GM12878 (cell line): ENCODE measurements around the gene KCNJ14. TPM values are rescaled to one million over a fixed set of nuclear protein-coding genes. Genes with fewer than 3 reads are reported as not detected.

Experiments
- BACH1 ChIP-seq: fragments of 450-650 bp; IDR thresholded peaks from 2 replicates; pipeline ENCODE4 v1.6.1; 2017; ENCODE audit warnings: mild to moderate bottlenecking, borderline replicate concordance
- CBX5 ChIP-seq: sonication (generic); IDR thresholded peaks from 2 replicates; pipeline ENCODE4 v1.6.1; 2016; ENCODE audit warnings: low read depth, moderate library complexity, mild to moderate bottlenecking, inconsistent platforms
- E4F1 ChIP-seq: fragments of 450-650 bp; IDR thresholded peaks from 2 replicates; pipeline ENCODE4 v1.6.1; 2018; ENCODE audit warnings: borderline replicate concordance, mild to moderate bottlenecking; ENCODE audit not compliant: partially characterized antibody
- EZH2 ChIP-seq: IDR thresholded peaks from 2 replicates; pipeline ENCODE4 v1.6.1; 2012; ENCODE audit warnings: low read depth, mild to moderate bottlenecking, control low read depth, inconsistent platforms, low read length, borderline replicate concordance; ENCODE audit not compliant: control insufficient read depth
- HDAC6 ChIP-seq: fragments of 200-600 bp; sonication (generic); IDR thresholded peaks from one replicate; pipeline ENCODE4 v1.8.0; 2017; ENCODE audit warnings: antibody characterized with exemption; ENCODE audit not compliant: unreplicated experiment
- MLLT1 ChIP-seq: fragments of 450-650 bp; IDR thresholded peaks from 2 replicates; pipeline ENCODE4 v1.6.1; 2016; ENCODE audit warnings: mild to moderate bottlenecking
- MXI1 ChIP-seq: fragments of 150-350 bp; IDR thresholded peaks from 2 replicates; pipeline ENCODE4 v1.6.1; 2011; ENCODE audit warnings: low read depth, mild to moderate bottlenecking, inconsistent platforms, low read length, improper control_type of control experiment
- SMARCA5 ChIP-seq: fragments of 450-650 bp; IDR thresholded peaks from 2 replicates; pipeline ENCODE4 v1.6.1; 2017; ENCODE audit warnings: mild to moderate bottlenecking
- SUPT20H ChIP-seq: IDR thresholded peaks from 2 replicates; pipeline ENCODE4 v1.6.1; 2011; ENCODE audit warnings: low read depth, mild to moderate bottlenecking, low read length, moderate library complexity, borderline replicate concordance; ENCODE audit not compliant: control insufficient read depth
- TCF3 ChIP-seq: IDR thresholded peaks from 2 replicates; pipeline ENCODE4 v1.6.1; 2012; ENCODE audit warnings: low read depth, mild to moderate bottlenecking, low read length, borderline replicate concordance; ENCODE audit not compliant: insufficient read depth
- ZNF622 ChIP-seq: fragments of 450-650 bp; IDR thresholded peaks from 2 replicates; pipeline ENCODE4 v1.6.1; 2017; ENCODE audit warnings: mild to moderate bottlenecking, inconsistent platforms
- polyA plus RNA-seq, 11 experiments: library from polyadenylated mRNA; depleted of rRNA in 4 of 11; unstranded in 6 of 11; stranded (reverse) in 5 of 11; fragments of >200 nt; fragmentation: Nextera tagmentation in 4 of 11; fragmentation: Illumina TruSeq in 1 of 11; extraction: Ambion mirVana in 4 of 11; extraction: Trizol in 1 of 11; gene quantifications; 1 replicate in 1 of 11; 2 replicates in 10 of 11; pipeline versions ENCODE4 v1.2.1 to v1.2.3, GENCODE V29; 2011 to 2016; ENCODE audit warnings: inconsistent platforms in 2 of 11, missing spikeins in 2 of 11, low read depth in 1 of 11
- total RNA-seq, 4 experiments: library from RNA; depleted of rRNA in 3 of 4; stranded (reverse); fragments of >200 nt in 3 of 4; fragmentation: Illumina TruSeq in 1 of 4; extraction: Trizol in 1 of 4; gene quantifications; 2 replicates each; pipeline versions ENCODE4 v1.2.1 to v1.2.3, GENCODE V29; 2013 to 2021

KCNJ14 gene
- total and polyA plus RNA-seq, 10 of the 15 experiments (the other 5 are each of a cell fraction or from before 2014, with no cell fraction given), result 0.24 to 1.4 (median 0.42) TPM

- TF ChIP-seq EZH2 (no peak), SUPT20H (no peak), BACH1 (no peak), TCF3 (no peak), MLLT1 (0 out of 2 replicates have a peak, but pooled peaks have one; percentile 52), HDAC6 (no peak), SMARCA5 (no peak), MXI1 (no peak), E4F1 (no peak), ZNF622 (no peak), CBX5 (no peak)
These were observed 46.3 kb downstream of the KCNJ14 start (continued) for GRCh38 chr19:48501494-48502349.
